PFSK-1 (cell line): ENCODE results near the gene NATD1.

ENCODE experiments used
- FOXP2 ChIP-seq: optimal IDR thresholded peaks from 2 replicates; pipeline ENCODE3; 2011; ENCODE audit warnings: borderline replicate concordance, control low read depth, inconsistent platforms; ENCODE audit not compliant: insufficient read depth; ENCODE audit errors: extremely low read length, extremely low read depth
- POLR2AphosphoS5 ChIP-seq: IDR thresholded peaks from 2 replicates; pipeline ENCODE4 v1.6.1; 2012; ENCODE audit warnings: low read depth, mild to moderate bottlenecking, control low read depth, low read length, moderate library complexity
- SIN3A ChIP-seq: IDR thresholded peaks from 2 replicates; pipeline ENCODE4 v1.6.1; 2012; ENCODE audit warnings: mild to moderate bottlenecking, low read length, moderate library complexity, borderline replicate concordance; ENCODE audit not compliant: insufficient read depth
- TAF1 ChIP-seq: IDR thresholded peaks from 2 replicates; pipeline ENCODE4 v1.6.1; 2012; ENCODE audit warnings: low read length, control low read depth, borderline replicate concordance; ENCODE audit not compliant: insufficient read depth
- TF ChIP-seq, protein P1 (sequence below), 2 experiments: IDR thresholded peaks; 2 replicates each; pipeline versions ENCODE4 v1.6.1 to v1.8.0; 2011 to 2012; ENCODE audit warnings: low read depth in 2 of 2, low read length in 2 of 2, control low read depth in 1 of 2, inconsistent platforms in 1 of 2, mild to moderate bottlenecking in 1 of 2, moderate library complexity in 1 of 2; ENCODE audit not compliant: insufficient read depth in 1 of 2

Gene NATD1

DNA sequence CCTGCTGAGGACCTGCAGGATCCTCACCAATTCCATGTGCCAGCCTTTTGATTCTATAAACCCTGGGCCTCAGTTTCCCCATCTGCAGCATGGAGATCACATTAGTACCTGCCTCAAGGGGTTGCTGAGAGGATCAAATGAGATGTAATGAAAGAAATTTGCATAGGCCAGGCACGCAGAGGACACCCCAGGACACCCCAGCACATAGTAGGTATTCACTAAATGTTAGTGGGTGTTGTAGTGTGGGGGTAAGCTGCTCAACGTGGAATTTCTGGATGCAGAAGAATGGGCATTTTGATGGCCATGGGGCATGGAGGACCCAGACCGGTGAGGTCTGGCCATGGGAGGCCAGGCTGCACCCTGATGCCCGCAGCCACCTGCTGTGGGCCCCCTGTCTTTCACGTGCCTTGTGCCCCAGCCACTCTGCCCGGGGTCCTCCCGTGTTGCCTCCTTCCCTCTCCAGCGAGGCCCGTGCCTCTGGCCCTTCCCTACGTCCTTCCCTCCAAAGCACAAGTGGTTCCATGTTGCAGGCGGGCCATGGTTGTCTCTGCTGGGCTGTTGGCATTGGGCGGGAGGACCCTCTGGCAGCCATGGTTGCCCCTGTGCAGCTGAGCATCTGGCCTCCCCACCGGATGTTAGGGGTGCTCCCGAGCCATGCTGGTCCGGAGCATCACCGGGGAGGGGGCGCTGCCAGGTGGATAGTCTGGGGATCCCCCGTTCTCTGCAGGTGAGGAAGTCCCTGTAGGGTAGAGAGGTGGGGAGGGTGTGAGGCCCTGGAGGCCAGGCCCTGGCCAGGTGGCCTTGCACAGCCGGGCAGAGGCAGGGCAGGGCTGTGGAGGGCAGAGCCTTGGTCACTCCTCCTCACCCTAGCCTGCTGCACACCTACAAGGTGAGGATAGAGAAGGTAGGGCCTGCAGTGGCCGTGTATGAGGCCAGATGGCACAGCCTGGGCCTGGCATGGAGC, 39.9 kb upstream of the NATD1 start:
- TF ChIP-seq, protein P1, sequence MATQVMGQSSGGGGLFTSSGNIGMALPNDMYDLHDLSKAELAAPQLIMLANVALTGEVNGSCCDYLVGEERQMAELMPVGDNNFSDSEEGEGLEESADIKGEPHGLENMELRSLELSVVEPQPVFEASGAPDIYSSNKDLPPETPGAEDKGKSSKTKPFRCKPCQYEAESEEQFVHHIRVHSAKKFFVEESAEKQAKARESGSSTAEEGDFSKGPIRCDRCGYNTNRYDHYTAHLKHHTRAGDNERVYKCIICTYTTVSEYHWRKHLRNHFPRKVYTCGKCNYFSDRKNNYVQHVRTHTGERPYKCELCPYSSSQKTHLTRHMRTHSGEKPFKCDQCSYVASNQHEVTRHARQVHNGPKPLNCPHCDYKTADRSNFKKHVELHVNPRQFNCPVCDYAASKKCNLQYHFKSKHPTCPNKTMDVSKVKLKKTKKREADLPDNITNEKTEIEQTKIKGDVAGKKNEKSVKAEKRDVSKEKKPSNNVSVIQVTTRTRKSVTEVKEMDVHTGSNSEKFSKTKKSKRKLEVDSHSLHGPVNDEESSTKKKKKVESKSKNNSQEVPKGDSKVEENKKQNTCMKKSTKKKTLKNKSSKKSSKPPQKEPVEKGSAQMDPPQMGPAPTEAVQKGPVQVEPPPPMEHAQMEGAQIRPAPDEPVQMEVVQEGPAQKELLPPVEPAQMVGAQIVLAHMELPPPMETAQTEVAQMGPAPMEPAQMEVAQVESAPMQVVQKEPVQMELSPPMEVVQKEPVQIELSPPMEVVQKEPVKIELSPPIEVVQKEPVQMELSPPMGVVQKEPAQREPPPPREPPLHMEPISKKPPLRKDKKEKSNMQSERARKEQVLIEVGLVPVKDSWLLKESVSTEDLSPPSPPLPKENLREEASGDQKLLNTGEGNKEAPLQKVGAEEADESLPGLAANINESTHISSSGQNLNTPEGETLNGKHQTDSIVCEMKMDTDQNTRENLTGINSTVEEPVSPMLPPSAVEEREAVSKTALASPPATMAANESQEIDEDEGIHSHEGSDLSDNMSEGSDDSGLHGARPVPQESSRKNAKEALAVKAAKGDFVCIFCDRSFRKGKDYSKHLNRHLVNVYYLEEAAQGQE (IDR thresholded peaks at IDR 0.05; ENCODE audit: insufficient read depth in 1 of 2, low read depth in 2 of 2, low read length in 2 of 2), result no peak
- TF ChIP-seq FOXP2 (no peak), SIN3A (no peak), POLR2AphosphoS5 (no peak), TAF1 (no peak)

DNA sequence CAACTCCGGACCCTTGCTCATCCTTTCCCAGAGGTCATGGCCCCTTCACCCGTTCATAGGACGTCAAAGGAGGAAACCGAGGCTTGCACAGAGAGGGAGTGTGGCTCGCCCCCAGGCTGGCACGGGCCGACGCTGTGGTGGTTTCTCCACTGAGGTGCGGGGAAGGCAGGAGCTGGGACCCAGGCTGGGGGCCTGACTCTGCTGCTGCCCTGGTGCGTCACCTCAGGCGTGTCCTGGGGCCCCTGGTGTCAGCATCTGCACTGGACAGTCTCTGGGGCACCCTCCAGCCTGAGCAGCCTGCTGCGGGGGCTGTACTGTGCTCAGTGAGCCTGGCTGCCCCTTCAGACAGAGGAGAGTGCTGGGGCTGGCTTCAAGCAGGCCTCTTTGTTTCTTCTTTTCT, 38.7 kb upstream of the NATD1 start:
- TF ChIP-seq, protein P1 (IDR thresholded peaks at IDR 0.05; ENCODE audit: insufficient read depth in 1 of 2, low read depth in 2 of 2, low read length in 2 of 2), result no peak
- no peak for TF ChIP-seq POLR2AphosphoS5
- no peak for TF ChIP-seq FOXP2
- TF ChIP-seq SIN3A, result no peak
- TF ChIP-seq TAF1, result no peak

DNA sequence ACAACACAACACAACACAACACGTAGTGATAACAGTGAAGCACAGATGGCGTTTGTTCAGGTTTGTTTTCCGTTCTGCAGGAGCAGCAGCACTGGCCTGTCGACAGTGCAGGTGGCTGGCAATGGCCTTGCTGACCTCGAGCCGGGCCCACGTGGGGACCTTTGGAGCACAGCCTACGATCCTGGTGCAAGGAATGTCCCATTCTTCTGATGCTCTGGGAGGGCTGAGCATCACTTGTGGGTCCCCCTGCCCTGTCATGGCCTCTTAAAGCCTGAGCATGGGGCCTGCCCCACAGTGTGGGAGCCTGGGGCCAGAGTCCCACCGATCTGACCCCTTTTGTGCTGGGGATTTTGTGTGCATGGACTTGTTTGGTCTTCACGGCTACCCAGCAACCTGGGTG, 38.1 kb upstream of the NATD1 start:
- TF ChIP-seq POLR2AphosphoS5 (no peak), SIN3A (no peak), TAF1 (no peak), FOXP2 (no peak)
- TF ChIP-seq, protein P1 (IDR thresholded peaks at IDR 0.05; ENCODE audit: insufficient read depth in 1 of 2, low read depth in 2 of 2, low read length in 2 of 2), result no peak

DNA sequence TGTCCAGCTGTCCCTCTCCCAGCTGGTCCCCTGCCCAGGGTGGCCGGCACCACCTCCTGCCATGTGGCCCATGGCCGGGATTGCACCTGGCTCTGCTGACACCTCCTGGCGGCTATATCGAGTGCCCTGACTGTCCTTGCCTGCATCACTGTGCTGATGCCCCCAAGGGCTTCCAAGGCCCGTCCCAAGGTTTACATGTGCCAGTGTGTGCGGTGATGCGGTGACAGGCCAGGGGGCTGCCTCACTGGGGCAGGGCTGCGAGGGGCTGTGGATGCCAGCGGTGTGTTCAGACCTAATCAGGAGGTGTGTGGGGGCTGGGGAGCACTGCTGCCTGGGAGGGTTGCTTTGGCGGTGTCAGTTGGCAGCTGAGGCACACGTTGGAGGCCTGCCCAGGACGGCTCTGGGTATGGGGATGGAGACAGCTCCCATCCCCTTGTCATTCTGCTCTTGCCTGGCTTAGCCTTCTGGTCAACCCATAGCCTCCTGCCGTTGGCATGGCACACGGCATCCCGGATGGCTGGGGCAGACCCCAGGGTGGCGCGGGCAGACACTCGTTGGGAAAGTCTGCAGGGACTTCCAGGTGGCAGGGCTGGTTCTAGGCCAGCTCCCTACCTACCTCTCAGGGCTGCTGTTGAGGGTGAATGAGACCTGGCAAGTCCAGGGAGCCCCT, 36.8 kb upstream of the NATD1 start:
- TF ChIP-seq, protein P1 (IDR thresholded peaks at IDR 0.05; ENCODE audit: insufficient read depth in 1 of 2, low read depth in 2 of 2, low read length in 2 of 2), result no peak
- TF ChIP-seq TAF1 (no peak), FOXP2 (no peak), SIN3A (no peak), POLR2AphosphoS5 (no peak)
